GM18861 (cell line): ENCODE results near the gene PDE7B.

Experiments used
- ATAC-seq: cut with Tn5 transposase; IDR thresholded peaks from one replicate; pipeline ENCODE4 v1.9.1; 2021; ENCODE audit not compliant: unreplicated experiment

Gene PDE7B

DNA sequence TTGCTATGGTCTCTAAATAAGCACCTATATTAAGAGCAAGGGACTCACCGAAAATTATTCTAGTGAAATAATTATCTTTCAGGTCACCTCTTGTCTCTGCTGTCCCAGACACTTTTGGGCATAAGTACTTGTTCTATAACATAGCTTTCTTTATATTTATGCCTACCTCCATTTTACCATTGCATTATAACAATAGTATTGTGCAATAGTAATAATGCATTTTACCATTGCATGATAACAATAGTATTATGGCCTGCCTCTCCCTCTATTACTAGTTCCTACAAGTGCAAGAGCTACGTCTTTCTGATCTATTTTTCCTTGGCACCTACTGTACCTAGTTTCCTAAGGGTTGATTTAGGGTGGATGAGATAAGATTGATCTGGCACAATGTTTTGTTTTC, 169.2 kb downstream of the PDE7B start:
- no peak for ATAC-seq

DNA sequence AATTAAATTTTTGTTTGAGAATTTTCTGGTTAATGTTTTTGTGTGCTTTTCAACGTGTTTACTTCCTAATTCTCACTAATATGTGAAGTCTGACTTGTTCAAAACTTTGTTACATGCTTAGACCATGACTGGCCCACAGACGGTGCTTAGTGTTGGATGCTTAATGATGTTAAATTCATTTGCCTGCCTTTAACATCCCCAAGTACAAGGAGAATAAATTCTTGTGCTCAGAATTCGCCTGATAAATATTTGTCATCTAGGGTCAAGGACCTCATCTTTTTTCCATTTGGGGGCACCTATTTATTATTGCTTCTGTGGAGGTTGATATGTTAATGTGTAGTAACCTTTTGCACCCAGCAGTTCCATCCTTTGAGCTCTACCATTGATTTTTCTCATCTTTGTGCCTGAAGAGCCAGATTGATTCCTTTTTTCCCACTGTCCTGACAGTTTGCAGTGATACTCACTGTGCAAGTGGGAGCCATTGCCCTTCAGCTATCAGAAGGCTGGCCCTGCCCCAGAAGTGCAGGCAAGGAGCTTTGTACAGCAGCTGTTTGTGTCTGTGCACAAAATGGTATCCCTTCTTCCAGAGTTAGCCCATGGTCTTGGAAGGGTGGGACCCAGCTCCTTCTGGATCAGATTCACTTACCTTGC, 170.8 kb downstream of the PDE7B start:
- no peak for ATAC-seq

DNA sequence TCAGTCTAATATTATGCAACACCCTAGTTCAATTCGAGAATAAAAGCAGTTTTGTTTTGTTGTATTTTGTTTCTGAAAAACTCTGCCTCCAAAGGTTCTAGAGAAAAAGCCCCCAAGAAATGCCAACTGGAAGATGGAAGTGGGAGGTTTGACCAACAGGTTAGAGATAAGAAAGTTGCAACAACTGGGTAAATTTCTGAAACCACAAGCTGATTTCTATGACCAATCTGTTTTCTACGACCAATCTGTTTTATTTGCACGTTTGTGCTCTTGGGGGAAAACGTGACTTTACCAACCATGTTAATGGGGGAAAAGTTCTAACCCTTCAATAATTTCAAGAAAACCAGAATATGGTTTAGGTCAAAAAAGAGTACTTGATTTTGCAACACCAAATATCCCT, 173.2 kb downstream of the PDE7B start:
- no peak for ATAC-seq

DNA sequence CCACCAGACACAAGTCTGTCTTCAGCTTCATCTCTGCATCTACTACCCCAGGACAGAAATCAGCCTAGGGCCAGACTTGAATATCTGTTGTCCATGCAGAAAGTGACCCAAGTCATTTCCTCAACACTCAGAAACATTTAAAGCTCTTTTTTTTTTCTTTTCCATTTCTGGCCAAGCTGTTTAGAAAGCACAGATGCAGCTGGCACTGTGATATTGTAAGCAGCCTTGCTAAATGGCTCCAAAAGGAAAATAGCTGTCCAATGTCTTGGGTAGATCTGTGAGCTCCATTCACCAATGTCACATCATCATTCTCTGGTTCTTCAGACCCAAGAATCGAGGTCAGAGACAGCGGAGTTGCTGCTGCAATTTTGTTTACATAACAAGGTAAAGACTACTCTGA, 174.2 kb downstream of the PDE7B start:
- no peak for ATAC-seq

DNA sequence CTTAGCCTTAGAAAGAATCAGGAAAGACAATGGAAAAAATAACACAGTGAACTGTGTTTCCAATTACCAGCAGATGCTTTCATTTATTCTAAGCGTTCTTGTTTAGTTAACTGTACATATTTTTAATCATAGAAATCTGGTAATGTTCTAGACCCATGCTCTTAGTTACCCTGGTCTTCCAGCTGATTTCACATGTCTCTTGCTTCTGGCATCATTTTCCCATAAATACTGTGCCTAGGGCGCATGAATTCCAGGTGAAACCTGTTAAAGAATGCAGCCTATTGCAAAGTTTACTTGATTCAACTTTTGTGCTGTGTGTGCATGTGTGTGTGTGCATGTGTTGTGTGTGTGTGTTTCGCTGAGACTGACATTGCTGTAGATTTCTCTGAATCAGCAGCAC, 178.6 kb downstream of the PDE7B start:
- ATAC-seq = no peak

DNA sequence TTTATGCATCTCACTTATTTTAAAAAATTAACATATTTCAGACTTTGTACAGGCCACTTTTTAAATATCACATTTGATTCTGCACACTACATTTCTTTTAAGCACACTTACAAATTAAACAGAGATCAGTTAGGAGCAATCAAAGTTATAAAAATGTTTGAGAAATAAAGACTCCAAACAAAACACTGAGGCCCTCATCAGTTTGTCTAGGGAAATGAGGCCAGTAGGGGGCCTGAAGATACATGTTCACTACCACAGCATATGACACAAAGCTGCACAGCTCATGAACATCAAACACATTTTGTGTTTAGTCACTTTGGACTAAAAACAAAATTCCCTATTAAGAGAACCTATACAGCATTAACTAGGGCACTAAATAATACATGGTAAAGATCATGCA, 180.5 kb downstream of the PDE7B start:
- no peak for ATAC-seq

DNA sequence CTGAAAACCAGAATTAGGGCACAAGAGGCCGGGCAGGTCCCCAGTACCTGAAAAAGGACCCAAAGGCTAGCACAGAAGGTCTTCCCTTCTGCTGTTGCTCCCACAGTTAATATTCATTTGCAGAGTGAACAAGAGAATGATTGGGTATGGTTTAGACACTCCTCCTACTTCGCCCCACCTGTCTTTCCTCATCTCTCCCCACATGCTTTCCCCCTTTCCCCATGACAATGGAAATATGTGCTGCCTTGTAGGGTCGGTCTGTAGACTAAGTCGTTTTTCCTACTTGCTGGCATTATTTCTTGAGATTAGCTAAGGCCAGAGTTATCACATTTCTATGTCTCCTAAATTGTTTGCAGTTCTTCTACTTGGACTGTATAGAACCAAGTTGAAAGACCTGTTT, 181.9 kb downstream of the PDE7B start:
- no peak for ATAC-seq

DNA sequence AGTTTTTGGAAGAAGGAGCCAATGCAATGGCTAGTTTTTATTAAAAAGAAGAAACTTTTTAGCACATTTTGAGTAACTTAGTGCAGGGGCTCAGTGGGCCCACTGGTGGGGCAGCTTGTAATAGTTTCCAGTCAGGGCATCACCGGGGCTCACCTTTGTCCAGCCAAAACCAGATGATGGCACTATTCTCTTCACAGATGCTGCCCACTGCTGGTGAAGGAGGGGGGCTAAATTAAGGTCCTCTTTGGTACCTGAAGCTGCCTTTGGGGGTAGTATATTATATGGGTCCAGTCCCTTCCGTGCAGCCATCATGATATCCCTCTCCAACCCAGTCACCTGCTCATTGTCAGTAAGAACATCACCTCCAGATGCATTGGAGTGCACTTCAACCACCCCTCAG, 182.9 kb downstream of the PDE7B start:
- ATAC-seq = no peak

DNA sequence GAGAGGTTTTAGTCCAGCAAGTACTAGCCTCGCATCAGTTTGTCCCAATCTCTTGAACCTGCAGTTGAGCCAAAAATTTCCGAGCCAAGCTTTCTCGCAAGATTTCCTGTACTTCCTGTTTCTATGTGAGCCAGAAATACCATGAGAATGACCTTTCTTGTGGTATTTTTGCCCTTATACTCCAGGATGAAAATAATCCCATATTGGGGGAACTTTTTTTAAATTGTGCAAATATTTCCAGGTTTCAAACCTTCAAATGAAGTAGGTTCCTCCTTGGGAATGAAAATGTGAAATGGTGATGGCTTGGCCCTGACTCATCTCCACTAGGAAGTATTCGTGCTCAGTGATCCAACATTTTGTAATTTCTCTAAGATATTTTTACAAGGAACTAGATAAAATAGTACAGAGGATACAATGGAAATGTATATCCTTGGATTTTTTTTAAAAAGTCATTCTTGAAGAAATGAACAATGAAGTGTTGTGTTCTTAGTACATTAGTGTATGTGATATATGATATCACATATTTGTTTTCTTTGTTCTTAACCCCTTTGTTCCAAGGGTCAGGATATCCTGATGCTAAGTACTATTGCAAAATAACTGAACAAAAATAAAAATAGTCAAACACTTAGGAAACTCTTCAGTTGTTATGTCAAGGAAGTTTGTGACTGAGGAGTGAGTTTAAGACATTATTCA, 184.0 kb downstream of the PDE7B start:
- no peak for ATAC-seq

DNA sequence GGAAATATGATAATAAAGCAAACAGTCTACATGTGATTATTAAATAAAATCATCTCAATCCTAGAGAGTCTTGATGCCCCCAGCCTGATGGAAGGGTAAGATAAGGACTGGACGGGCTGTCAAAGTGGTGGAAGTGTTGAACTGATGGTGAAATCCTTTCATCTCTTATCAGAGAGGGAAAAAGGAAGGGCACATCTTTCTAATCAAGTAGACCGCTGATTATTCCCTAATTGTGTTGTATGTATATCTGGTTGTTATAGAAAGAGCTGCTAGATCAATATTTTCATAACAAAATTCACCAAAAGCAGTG, 184.5 kb downstream of the PDE7B start:
- no peak for ATAC-seq

DNA sequence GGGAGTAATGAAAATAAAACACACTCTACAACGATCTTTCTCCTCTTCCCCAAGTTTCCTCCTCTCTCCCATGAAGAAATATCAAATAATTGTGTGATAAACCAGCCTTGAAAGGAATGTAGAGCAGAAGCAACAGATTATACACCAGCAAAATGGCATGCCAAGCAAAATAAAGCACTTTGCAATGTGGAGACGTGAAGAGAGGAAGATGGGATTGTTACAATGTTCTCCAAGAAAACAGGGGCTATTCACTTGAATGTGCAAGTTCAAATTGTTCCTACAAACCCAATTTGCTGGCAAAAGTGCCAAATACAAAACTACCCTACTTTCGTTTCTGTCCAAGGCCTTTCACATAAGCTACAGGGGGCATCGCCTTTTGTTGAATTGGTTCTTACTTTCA, 185.1 kb downstream of the PDE7B start:
- ATAC-seq = no peak

DNA sequence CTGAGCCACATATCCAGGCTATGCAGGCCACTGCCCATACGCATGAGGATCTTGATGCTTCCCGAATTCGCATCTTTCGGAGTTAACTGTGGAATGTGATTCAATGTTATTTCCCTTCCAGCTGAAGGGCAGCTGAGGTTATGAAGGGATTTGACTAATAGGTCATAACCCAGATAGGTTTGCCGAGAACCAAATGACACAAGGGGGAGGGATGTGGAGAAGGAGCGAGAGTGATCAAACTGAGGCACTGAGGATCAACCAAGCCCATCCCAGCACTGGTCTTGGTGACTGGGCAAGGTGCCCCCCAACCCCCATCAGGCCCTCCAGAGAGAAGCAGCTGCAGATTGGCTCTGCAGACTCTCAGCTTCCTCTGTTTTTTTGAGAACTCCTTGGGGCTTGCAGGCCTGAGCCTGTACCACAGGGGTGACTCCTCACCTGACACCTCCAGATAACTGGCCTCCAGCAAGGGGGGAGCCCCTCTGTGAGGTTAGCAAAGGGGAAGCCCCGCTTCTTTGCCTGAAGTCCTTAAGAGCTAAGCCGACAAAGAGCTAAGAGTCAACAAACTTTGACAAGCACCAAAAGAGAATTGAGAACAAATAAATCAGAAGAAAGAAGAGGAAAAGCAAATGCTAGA, 185.9 kb downstream of the PDE7B start:
- peak; percentile 56 for ATAC-seq

DNA sequence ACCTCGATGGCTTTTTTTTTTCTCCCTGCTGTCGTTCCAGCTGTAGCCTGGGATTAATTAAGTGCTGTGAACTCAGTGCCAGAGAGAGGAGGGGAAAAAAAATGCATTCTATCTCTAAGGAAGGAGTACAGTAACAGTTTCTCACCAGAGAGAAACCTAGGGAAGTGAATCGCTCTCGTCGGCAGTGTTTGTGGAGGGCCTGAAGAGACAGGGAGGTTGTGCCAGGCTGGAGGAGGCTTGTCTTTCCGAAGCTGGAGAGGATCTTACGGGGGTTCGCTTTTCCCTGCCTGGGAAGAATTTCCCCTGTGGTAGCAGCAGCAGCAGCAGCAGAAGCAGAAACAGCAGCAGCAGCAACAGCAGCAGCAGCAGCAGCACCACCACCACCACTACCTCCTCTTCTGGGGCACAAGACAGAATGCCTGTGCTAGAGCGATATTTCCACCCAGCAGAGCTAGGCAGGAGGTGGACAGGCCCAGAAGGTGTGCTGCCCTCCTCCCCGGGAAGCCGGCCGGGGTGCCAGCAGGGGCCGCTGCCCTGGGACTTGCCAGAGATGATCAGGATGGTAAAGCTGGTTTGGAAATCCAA, 186.5 kb downstream of the PDE7B start:
- no peak for ATAC-seq

DNA sequence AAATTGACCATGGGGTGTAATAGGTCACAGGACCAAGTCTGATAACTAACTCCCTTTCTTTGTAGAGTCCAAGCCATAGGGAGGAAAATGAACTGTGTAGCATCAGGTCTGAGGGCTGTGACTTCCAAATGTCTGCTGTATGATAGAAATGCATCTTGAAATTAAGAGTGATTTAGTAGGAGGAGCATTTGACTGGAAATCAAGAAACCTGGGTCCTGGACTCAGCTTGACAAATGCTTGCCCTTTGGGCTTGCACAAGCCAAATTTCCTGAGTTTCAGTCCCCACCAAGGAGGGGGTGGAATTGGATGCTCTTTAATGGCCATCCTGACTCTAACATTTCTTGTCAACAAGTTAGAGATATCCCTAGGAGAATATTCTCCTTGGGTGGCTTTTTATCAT, 187.0 kb downstream of the PDE7B start:
- ATAC-seq = no peak

DNA sequence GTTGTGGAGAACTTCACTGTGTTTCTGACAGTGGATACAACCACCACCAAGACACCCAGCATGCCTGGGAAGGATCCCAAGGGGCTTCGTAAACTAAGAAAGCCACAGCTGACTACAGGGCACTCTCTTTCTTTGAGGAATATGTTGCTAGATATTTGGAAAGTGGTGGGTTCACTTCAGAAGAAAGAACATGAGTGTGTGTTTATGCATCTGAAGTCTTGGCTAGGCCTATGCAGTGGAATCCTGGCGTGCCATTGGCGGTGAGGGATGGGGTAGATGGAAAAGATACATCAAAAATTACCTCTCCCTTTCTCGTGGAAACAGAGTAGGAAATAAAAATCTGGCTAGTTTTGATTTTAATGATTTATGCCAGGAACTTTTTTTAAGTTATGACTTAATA, 187.7 kb downstream of the PDE7B start:
- no peak for ATAC-seq

DNA sequence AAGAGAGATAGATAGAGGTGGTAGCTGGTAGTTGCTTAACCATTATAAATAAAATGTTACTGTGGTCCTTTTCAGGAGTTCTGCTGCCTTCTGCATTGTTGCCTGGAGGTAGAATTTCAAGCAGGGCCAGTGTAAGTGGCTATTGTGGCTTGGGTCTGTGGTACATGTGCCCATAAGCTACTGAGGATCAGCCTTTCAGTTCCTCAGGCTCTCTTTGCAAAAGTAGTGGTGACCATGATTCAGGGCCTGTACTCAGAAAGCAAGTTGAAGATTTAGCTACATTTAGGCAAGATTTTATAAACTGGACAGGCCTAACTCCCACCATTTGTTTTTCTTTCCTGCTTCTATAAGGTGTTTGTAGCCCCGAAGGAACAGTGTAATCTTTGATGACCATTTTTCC, 199.0 kb downstream of the PDE7B start:
- ATAC-seq = no peak

DNA sequence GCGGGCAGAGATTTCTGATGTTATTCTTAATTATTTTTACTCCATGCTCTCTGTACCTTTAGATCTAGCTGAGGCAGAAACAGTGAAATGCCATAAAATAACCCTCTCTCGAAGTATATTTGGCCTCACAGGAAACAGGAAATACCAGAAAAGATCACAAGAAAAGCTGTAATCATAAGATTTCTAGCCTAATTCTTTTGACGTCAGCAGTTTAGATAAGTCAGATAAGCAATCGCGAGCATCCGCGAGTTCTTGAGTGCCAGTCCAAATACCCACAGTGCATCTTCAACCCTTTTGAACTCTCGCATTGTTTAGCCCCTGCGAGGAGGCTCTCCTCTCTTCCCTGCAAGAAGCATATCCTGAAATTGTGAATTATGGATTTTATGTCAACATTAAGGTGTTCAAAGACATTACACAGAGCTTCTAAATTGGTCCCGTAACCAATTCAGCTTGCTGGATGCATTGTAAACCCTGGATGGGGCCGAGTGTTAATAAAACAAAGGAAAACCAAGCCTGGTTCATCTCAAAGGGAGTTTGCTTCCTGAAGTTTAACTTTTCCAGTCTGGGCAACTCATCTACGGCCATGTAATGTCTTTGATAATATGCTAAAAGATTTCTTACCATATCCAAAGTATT, 199.8 kb downstream of the PDE7B start:
- ATAC-seq = no peak

DNA sequence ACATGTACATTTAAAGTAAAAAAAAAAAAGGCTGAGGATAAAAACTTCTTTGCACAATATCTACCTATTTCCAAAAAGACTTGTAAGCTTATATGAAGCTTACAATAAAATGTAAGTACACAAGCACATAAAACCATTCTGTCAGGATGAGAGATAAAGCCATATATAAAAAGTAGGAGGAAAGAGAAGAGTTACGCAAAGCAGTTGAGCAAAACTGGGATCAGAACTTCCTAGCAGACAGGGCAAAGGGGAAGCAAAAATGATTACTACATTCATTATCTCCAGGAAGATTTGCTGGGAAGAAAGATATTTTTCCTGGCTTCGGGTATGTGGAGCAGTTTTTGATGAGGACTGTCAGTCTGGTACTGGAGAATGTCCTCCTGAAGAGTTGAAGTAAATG, 200.5 kb downstream of the PDE7B start:
- ATAC-seq = no peak

DNA sequence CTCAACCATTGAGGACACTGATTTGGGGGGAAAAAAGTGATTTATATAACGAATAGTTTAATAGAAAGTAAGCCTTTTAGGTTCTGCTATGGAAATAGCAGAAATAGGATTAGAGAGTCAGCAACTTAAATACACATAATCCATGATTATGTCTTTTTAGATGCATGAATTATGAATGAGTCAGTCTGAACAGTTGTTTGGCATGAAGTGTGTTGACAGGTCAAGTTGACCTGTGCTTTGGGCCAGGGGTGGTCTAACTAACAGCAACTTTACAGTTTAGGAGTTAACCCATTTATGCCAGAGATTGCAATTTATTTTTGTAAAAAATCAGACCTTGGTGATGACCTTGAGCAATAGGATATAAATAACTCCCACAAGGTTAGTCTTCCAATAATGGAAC, 207.4 kb downstream of the PDE7B start:
- no peak for ATAC-seq

DNA sequence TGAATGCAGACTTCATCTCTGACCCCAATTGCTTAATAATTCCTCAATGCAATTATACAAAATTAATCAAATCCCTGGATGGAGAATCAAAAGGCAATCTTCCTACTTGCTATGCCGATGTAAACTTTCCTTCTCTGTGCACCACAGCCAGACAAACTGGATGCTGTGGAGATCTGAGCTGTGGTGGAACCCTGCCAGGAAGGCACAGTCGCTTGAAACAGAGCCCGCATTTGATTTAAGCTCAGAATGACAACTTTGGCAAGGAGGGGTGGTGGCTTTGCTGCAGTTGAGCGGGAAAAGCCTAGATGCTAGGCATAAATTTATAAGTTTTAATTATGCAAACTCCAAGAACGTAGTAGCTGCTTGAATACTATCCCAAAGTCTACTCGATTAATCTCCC, 207.8 kb downstream of the PDE7B start:
- ATAC-seq = no peak

DNA sequence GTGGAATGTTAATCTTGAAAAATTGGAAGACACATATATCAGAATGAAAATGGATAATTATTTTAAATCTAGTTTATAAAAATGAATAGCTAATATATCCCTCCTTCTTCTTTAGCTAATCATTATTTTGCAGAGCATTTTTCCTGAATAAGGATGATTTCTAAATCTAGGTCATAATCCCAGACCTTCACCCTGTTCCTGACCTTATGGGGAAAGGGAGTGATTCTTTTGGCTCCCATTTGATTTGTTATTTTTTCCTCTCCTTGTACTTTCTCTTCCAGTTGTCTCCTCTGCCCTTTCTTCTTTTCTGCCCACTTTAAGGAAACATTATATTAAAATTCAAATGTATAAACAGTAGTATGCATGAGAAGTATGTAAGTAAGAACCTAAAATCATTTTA, 208.6 kb downstream of the PDE7B start:
- ATAC-seq = no peak

DNA sequence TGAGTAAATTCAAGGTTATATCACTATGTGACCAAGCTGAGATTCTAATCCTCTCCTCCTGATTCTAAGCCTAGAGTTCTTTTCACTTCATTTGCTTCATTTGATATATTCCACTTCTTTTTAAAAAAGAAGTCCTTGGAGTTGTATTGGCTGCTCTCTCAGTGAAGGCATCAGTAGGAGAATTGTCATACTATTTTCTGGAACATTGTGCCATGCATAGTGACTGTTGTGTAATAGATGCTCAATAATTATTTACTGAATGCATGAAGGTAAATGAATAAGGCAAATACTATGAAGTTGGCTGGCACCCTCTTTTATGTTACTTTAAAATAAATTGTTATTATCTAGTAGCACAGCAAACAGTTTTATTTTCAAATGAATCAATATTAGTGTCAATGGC, 209.3 kb downstream of the PDE7B start:
- no peak for ATAC-seq
